ENCODE results near the gene HES3.
A peak's percentile ranks its signal among the peaks of the same experiment; 100 is the strongest.

Gene HES3

GRCh38 chr1:6200188-6200809 is 43.7 kb upstream of the HES3 start:
- peak overlapping the region; percentile 75 for H2AFZ ChIP-seq (ENCODE audit: insufficient read depth, low read length, poor library complexity)
- peaks cover 2% of the 10 kb centered on the region for H3K9me3 ChIP-seq (ENCODE audit: insufficient read depth, low read depth, low read length)
- peak overlapping the region; percentile 95 for H4K8ac ChIP-seq (ENCODE audit: low read depth, low read length)
- H4K91ac ChIP-seq (ENCODE audit: low read depth, low read length), result peak overlapping the region; percentile 91
- H3K27ac ChIP-seq (ENCODE audit: low read depth, low read length), result peak overlapping the region; percentile 43
- no CpG with 5 or more reads among the region's 10 CpGs for WGBS (ENCODE audit: extremely low coverage, insufficient coverage, insufficient read length)
- H3K79me1 ChIP-seq (ENCODE audit: low read length), result peaks cover 13% of the 10 kb centered on the region
- H3K9ac ChIP-seq (ENCODE audit: low read length), result no peak overlapping the region
- peak overlapping the region; percentile 71 for H2BK5ac ChIP-seq (ENCODE audit: low read depth, low read length, poor library complexity)
- H2AK5ac ChIP-seq (ENCODE audit: low read length), result peak overlapping the region; percentile 69
- no peak overlapping the region for H3K23ac ChIP-seq (ENCODE audit: low read length)
- peak overlapping the region; percentile 58 for H3K18ac ChIP-seq (ENCODE audit: low read length)
- DNase-seq, result no peak
- no peaks in the 10 kb centered on the region for H3K27me3 ChIP-seq (ENCODE audit: insufficient read depth, low read length)
- H4K12ac ChIP-seq (ENCODE audit: low read depth, low read length), result peak overlapping the region; percentile 63
- peak overlapping the region; percentile 49 for H3K4me2 ChIP-seq (ENCODE audit: low read length)
- peak overlapping the region; percentile 61 for H3K4ac ChIP-seq (ENCODE audit: low read depth, low read length)
- H3K14ac ChIP-seq (ENCODE audit: low read length), result peak overlapping the region; percentile 71
- H3K36me3 ChIP-seq (ENCODE audit: control insufficient read depth in 1 of 2, insufficient read depth in 2 of 2, low read length in 2 of 2), result peaks cover 12 to 16% of the 10 kb centered on the region in 2 experiments
- H2BK12ac ChIP-seq (ENCODE audit: low read length), result no peak overlapping the region
- H3K4me3 ChIP-seq (ENCODE audit: low read depth, low read length), result no peak overlapping the region
- H3K4me1 ChIP-seq (ENCODE audit: control insufficient read depth in 1 of 2, insufficient read depth in 2 of 2, low read length in 2 of 2), result peaks cover 5 to 9% of the 10 kb centered on the region in 2 experiments
- H3K79me2 ChIP-seq (ENCODE audit: control insufficient read depth, insufficient read depth, low read length, poor library complexity), result peaks cover 13% of the 10 kb centered on the region
- peak overlapping the region; percentile 82 for H2BK120ac ChIP-seq (ENCODE audit: insufficient read depth, low read length, poor library complexity)

- Histone ChIP-seq H2AK5ac (ENCODE audit: low read length) (no peak overlapping the region), H3K79me1 (ENCODE audit: low read length) (peaks cover 17% of the 10 kb centered on the region), H3K9ac (ENCODE audit: low read length) (no peak overlapping the region), H3K27ac (ENCODE audit: low read depth, low read length) (no peak overlapping the region), H3K4me3 (ENCODE audit: low read depth, low read length) (no peak overlapping the region), H3K14ac (ENCODE audit: low read length) (no peak overlapping the region), H2BK5ac (ENCODE audit: low read depth, low read length, poor library complexity) (no peak overlapping the region), H3K4ac (ENCODE audit: low read depth, low read length) (no peak overlapping the region), H2AFZ (ENCODE audit: insufficient read depth, low read length, poor library complexity) (no peak overlapping the region), H4K12ac (ENCODE audit: low read depth, low read length) (no peak overlapping the region), H2BK12ac (ENCODE audit: low read length) (no peak overlapping the region), H4K8ac (ENCODE audit: low read depth, low read length) (no peak overlapping the region), H4K91ac (ENCODE audit: low read depth, low read length) (no peak overlapping the region), H3K18ac (ENCODE audit: low read length) (no peak overlapping the region), H3K4me1 (ENCODE audit: control insufficient read depth in 1 of 2, insufficient read depth in 2 of 2, low read length in 2 of 2) (peaks cover 9 to 15% of the 10 kb centered on the region in 2 experiments), H3K36me3 (ENCODE audit: control insufficient read depth in 1 of 2, insufficient read depth in 2 of 2, low read length in 2 of 2) (peaks cover 2 to 4% of the 10 kb centered on the region in 2 experiments), H3K79me2 (ENCODE audit: control insufficient read depth, insufficient read depth, low read length, poor library complexity) (peaks cover 15% of the 10 kb centered on the region), H3K4me2 (ENCODE audit: low read length) (no peak overlapping the region), H3K27me3 (ENCODE audit: insufficient read depth, low read length) (peaks cover 11% of the 10 kb centered on the region), H3K9me3 (ENCODE audit: insufficient read depth, low read depth, low read length) (peaks cover 5% of the 10 kb centered on the region), H3K23ac (ENCODE audit: low read length) (no peak overlapping the region), H2BK120ac (ENCODE audit: insufficient read depth, low read length, poor library complexity) (no peak overlapping the region)
- DNase-seq, result no peak
- no CpG with 5 or more reads among the region's 7 CpGs for WGBS (ENCODE audit: extremely low coverage, insufficient coverage, insufficient read length)
Observed at GRCh38 chr1:6202256-6202655, 41.7 kb upstream of the HES3 start.

- Histone ChIP-seq H3K79me1 (ENCODE audit: low read length) (peaks cover 5% of the 10 kb centered on the region), H4K8ac (ENCODE audit: low read depth, low read length) (peak within 1 kb of the TSS; percentile 62), H3K4me3 (ENCODE audit: low read depth, low read length) (peak within 1 kb of the TSS; percentile 68), H4K12ac (ENCODE audit: low read depth, low read length) (peak within 1 kb of the TSS; percentile 78), H2BK5ac (ENCODE audit: low read depth, low read length, poor library complexity) (no peak within 1 kb of the TSS), H2BK120ac (ENCODE audit: insufficient read depth, low read length, poor library complexity) (peak within 1 kb of the TSS; percentile 23), H3K14ac (ENCODE audit: low read length) (peak within 1 kb of the TSS; percentile 82), H3K79me2 (ENCODE audit: control insufficient read depth, insufficient read depth, low read length, poor library complexity) (peaks cover 2% of the 10 kb centered on the region), H2AK5ac (ENCODE audit: low read length) (no peak within 1 kb of the TSS), H3K23ac (ENCODE audit: low read length) (no peak within 1 kb of the TSS), H4K91ac (ENCODE audit: low read depth, low read length) (peak within 1 kb of the TSS; percentile 58), H3K18ac (ENCODE audit: low read length) (peak within 1 kb of the TSS; percentile 75), H3K9ac (ENCODE audit: low read length) (peak within 1 kb of the TSS; percentile 45), H3K36me3 (ENCODE audit: control insufficient read depth in 1 of 2, insufficient read depth in 2 of 2, low read length in 2 of 2) (peaks cover 0 to 4% of the 10 kb centered on the region in 2 experiments), H3K4me2 (ENCODE audit: low read length) (peak within 1 kb of the TSS; percentile 86), H3K4ac (ENCODE audit: low read depth, low read length) (no peak within 1 kb of the TSS), H3K9me3 (ENCODE audit: insufficient read depth, low read depth, low read length) (peaks cover 20% of the 10 kb centered on the region), H2BK12ac (ENCODE audit: low read length) (no peak within 1 kb of the TSS), H3K4me1 (ENCODE audit: control insufficient read depth in 1 of 2, insufficient read depth in 2 of 2, low read length in 2 of 2) (peaks cover 13 to 20% of the 10 kb centered on the region in 2 experiments), H2AFZ (ENCODE audit: insufficient read depth, low read length, poor library complexity) (peak within 1 kb of the TSS; percentile 93), H3K27me3 (ENCODE audit: insufficient read depth, low read length) (peaks cover 18% of the 10 kb centered on the region), H3K27ac (ENCODE audit: low read depth, low read length) (peak within 1 kb of the TSS; percentile 24)
- WGBS (ENCODE audit: extremely low coverage, insufficient coverage, insufficient read length), result no CpG with 5 or more reads among the region's 66 CpGs
- DNase-seq, result peak; percentile 86 to 94
Observed at GRCh38 chr1:6205849-6206519, 38.0 kb upstream of the HES3 start, which contains the start of gene RNF207. Gene RNF207 (plus strand): TSS chr1:6206119. CDS start chr1:6206536, 417 bp downstream.

- H2AK5ac ChIP-seq (ENCODE audit: low read length), result no peak overlapping the region
- peak overlapping the region; percentile 86 for H3K4me2 ChIP-seq (ENCODE audit: low read length)
- WGBS (ENCODE audit: extremely low coverage, insufficient coverage, insufficient read length), result no CpG with 5 or more reads among the region's 25 CpGs
Observed at GRCh38 chr1:6206520-6206855, 37.5 kb upstream of the HES3 start.

More at GRCh38 chr1:6206520-6206855, 37.5 kb upstream of the HES3 start:
- Histone ChIP-seq H2BK12ac (ENCODE audit: low read length) (no peak overlapping the region), H3K4ac (ENCODE audit: low read depth, low read length) (no peak overlapping the region), H3K9me3 (ENCODE audit: insufficient read depth, low read depth, low read length) (peaks cover 20% of the 10 kb centered on the region), H2BK5ac (ENCODE audit: low read depth, low read length, poor library complexity) (no peak overlapping the region), H3K79me2 (ENCODE audit: control insufficient read depth, insufficient read depth, low read length, poor library complexity) (peaks cover 2% of the 10 kb centered on the region), H3K23ac (ENCODE audit: low read length) (no peak overlapping the region), H3K27me3 (ENCODE audit: insufficient read depth, low read length) (peaks cover 18% of the 10 kb centered on the region), H3K9ac (ENCODE audit: low read length) (no peak overlapping the region), H3K79me1 (ENCODE audit: low read length) (peaks cover 5% of the 10 kb centered on the region), H4K8ac (ENCODE audit: low read depth, low read length) (peak overlapping the region; percentile 62), H2BK120ac (ENCODE audit: insufficient read depth, low read length, poor library complexity) (no peak overlapping the region), H3K18ac (ENCODE audit: low read length) (no peak overlapping the region), H3K36me3 (ENCODE audit: control insufficient read depth in 1 of 2, insufficient read depth in 2 of 2, low read length in 2 of 2) (peaks cover 0 to 4% of the 10 kb centered on the region in 2 experiments), H3K4me3 (ENCODE audit: low read depth, low read length) (no peak overlapping the region), H4K12ac (ENCODE audit: low read depth, low read length) (no peak overlapping the region), H3K4me1 (ENCODE audit: control insufficient read depth in 1 of 2, insufficient read depth in 2 of 2, low read length in 2 of 2) (peaks cover 13 to 20% of the 10 kb centered on the region in 2 experiments), H3K14ac (ENCODE audit: low read length) (no peak overlapping the region), H4K91ac (ENCODE audit: low read depth, low read length) (no peak overlapping the region), H3K27ac (ENCODE audit: low read depth, low read length) (peak overlapping the region; percentile 24), H2AFZ (ENCODE audit: insufficient read depth, low read length, poor library complexity) (peak overlapping the region; percentile 93)
- DNase-seq, result no peak

Measured in trophoblast cell (in vitro differentiated cells and primary cell).